Measurements from ENCODE around the gene AKAP8L.

AKAP8L gene

DNA sequence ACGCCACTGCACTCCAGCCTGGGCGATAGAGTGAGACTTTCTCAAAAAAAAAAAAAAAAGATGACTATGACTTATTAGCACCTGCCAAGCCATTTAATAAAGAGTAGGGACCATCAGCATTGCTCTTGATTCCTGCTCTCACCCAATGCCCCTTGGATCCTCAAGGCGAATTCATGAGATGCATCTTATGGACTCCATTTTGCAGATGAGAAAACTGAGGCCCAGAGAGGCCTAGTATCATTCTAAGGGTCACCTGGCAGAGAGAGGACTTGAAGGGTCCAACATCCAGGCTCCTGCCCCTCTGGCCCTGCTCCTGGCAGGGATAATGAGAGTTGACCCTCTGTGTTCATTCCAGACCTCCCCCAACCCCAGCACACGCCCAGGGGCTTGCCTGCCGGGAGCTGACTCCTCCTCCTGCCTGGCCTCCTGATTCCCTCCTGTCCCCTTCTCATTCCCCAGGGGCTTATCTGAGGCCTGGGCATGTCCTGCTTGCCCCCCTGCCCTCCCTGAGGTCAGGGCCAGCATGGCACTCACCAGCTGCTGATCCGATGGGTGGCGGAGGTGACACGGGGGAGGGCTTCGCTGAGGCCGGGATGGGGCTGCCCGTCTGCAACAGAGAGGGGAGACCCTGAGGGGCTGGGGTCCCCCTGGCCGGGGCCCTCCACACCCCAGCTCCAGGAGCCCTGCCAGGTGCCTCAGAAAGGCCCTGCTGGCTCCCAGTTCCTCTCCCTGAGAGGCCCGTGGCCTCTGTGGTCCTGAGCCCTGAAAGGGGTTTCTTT is 23.5 kb upstream of the AKAP8L start:
- no peaks in the 10 kb centered on the region for H4K20me1 ChIP-seq (ENCODE audit: insufficient read depth, low read length, poor library complexity, severe bottlenecking)
- H3K9me3 ChIP-seq (ENCODE audit: insufficient read depth, low read depth, low read length): no peaks in the 10 kb centered on the region
- no peak overlapping the region for H2AFZ ChIP-seq (ENCODE audit: low read length)
- H3K27me3 ChIP-seq (ENCODE audit: insufficient read depth, low read length, poor library complexity, severe bottlenecking): no peaks in the 10 kb centered on the region
- H3K4me1 ChIP-seq (ENCODE audit: insufficient read depth, low read length, poor library complexity, severe bottlenecking): no peaks in the 10 kb centered on the region
- H3K36me3 ChIP-seq (ENCODE audit: insufficient read depth, low read length): no peaks in the 10 kb centered on the region
- H3K4me2 ChIP-seq (ENCODE audit: low read depth, low read length, poor library complexity, severe bottlenecking): no peak overlapping the region
- no peak for TF ChIP-seq CTCF (conservative IDR thresholded peaks at IDR 0.05; ENCODE audit: low read length)
- TF ChIP-seq EZH2phosphoT487 (IDR thresholded peaks at IDR 0.05; ENCODE audit: borderline replicate concordance): no peak
- H3K9me2 ChIP-seq (replicated peaks; ENCODE audit: low read depth, low read length): no peaks in the 10 kb centered on the region
- no peak overlapping the region for H3K9ac ChIP-seq (ENCODE audit: low read depth, low read length, poor library complexity, severe bottlenecking)
- H3K4me3 ChIP-seq (ENCODE audit: low read length, poor library complexity, severe bottlenecking): no peak overlapping the region
- no peaks in the 10 kb centered on the region for H3F3A ChIP-seq (ENCODE audit: low read depth)
- H3K79me2 ChIP-seq (ENCODE audit: insufficient read depth, low read length): no peaks in the 10 kb centered on the region

DNA sequence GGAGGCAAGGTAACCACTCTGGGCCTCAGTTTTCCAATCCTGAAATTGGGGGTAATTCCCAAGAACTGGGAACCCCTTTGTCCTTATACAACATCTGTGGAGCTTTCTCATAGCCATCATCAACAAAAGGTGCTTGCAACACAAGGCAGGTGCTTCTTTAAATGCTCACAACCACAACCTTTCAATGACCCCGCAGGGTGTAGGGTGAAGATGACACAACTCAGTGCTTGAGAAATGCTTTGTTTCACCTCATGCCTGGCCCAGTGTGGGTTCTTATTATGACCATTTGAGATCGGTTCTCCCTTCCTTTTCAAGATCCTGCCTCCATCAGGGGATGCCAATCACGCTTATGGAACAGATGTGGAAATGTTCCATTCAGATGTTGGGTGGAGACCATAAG is 22.5 kb upstream of the AKAP8L start:
- Histone ChIP-seq H2AFZ (ENCODE audit: low read length) (no peak overlapping the region), H3K9me2 (replicated peaks; ENCODE audit: low read depth, low read length) (no peaks in the 10 kb centered on the region), H3K36me3 (ENCODE audit: insufficient read depth, low read length) (no peaks in the 10 kb centered on the region), H3K4me3 (ENCODE audit: low read length, poor library complexity, severe bottlenecking) (no peak overlapping the region), H3K9ac (ENCODE audit: low read depth, low read length, poor library complexity, severe bottlenecking) (no peak overlapping the region), H3K4me2 (ENCODE audit: low read depth, low read length, poor library complexity, severe bottlenecking) (no peak overlapping the region), H3K79me2 (ENCODE audit: insufficient read depth, low read length) (no peaks in the 10 kb centered on the region), H3F3A (ENCODE audit: low read depth) (no peaks in the 10 kb centered on the region), H3K27me3 (ENCODE audit: insufficient read depth, low read length, poor library complexity, severe bottlenecking) (no peaks in the 10 kb centered on the region), H4K20me1 (ENCODE audit: insufficient read depth, low read length, poor library complexity, severe bottlenecking) (no peaks in the 10 kb centered on the region), H3K9me3 (ENCODE audit: insufficient read depth, low read depth, low read length) (no peaks in the 10 kb centered on the region), H3K4me1 (ENCODE audit: insufficient read depth, low read length, poor library complexity, severe bottlenecking) (no peaks in the 10 kb centered on the region)
- TF ChIP-seq EZH2phosphoT487 (IDR thresholded peaks at IDR 0.05; ENCODE audit: borderline replicate concordance) (no peak), CTCF (conservative IDR thresholded peaks at IDR 0.05; ENCODE audit: low read length) (no peak)

GRCh38 chr19:15439821-15440641 is 21.2 kb upstream of the AKAP8L start:
- Histone ChIP-seq H3K4me3 (ENCODE audit: low read length, poor library complexity, severe bottlenecking) (no peak overlapping the region), H3K9ac (ENCODE audit: low read depth, low read length, poor library complexity, severe bottlenecking) (peak overlapping the region; percentile 32), H3K36me3 (ENCODE audit: insufficient read depth, low read length) (no peaks in the 10 kb centered on the region), H3K4me2 (ENCODE audit: low read depth, low read length, poor library complexity, severe bottlenecking) (no peak overlapping the region), H3K9me3 (ENCODE audit: insufficient read depth, low read depth, low read length) (no peaks in the 10 kb centered on the region), H3K79me2 (ENCODE audit: insufficient read depth, low read length) (no peaks in the 10 kb centered on the region), H3K4me1 (ENCODE audit: insufficient read depth, low read length, poor library complexity, severe bottlenecking) (no peaks in the 10 kb centered on the region), H3K9me2 (replicated peaks; ENCODE audit: low read depth, low read length) (no peaks in the 10 kb centered on the region), H2AFZ (ENCODE audit: low read length) (no peak overlapping the region), H3K27me3 (ENCODE audit: insufficient read depth, low read length, poor library complexity, severe bottlenecking) (no peaks in the 10 kb centered on the region), H3F3A (ENCODE audit: low read depth) (no peaks in the 10 kb centered on the region), H4K20me1 (ENCODE audit: insufficient read depth, low read length, poor library complexity, severe bottlenecking) (no peaks in the 10 kb centered on the region)
- TF ChIP-seq CTCF (conservative IDR thresholded peaks at IDR 0.05; ENCODE audit: low read length) (no peak), EZH2phosphoT487 (IDR thresholded peaks at IDR 0.05; ENCODE audit: borderline replicate concordance) (no peak)

Measured in Loucy (cell line).